Measurements from ENCODE around the gene ADRB2. TPM values are rescaled to one million over a fixed set of nuclear protein-coding genes. Genes with fewer than 3 reads are reported as not detected.

The ADRB2 gene
- total RNA-seq, 1 donor from 2014 or later = 0.36 TPM

DNA sequence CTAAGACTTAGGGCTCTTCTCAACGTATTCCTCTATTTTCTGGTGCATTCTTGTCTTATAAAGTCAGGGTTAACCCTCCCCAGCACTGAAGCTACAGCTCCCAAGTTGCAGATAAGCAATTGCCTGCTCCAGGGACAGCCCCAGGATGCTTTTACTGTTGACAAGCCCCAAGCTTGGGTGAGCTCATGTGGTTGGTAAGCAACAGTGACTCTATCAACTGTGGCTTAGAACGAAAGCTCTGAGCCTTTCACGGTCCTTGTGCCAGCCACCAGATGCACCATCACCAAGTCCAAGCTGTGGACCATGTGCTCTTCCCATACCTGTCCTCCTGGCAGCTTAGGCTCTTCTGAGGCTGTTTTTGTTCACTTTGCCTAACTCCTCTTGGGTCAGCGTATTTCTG is 13.5 kb downstream of the ADRB2 start:
- TF ChIP-seq, protein P1, sequence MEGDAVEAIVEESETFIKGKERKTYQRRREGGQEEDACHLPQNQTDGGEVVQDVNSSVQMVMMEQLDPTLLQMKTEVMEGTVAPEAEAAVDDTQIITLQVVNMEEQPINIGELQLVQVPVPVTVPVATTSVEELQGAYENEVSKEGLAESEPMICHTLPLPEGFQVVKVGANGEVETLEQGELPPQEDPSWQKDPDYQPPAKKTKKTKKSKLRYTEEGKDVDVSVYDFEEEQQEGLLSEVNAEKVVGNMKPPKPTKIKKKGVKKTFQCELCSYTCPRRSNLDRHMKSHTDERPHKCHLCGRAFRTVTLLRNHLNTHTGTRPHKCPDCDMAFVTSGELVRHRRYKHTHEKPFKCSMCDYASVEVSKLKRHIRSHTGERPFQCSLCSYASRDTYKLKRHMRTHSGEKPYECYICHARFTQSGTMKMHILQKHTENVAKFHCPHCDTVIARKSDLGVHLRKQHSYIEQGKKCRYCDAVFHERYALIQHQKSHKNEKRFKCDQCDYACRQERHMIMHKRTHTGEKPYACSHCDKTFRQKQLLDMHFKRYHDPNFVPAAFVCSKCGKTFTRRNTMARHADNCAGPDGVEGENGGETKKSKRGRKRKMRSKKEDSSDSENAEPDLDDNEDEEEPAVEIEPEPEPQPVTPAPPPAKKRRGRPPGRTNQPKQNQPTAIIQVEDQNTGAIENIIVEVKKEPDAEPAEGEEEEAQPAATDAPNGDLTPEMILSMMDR (IDR thresholded peaks at IDR 0.05; ENCODE audit: unreplicated experiment) = no peak
- DNase-seq (ENCODE audit: low spot score) = no peak
- Mint-ChIP-seq H3K9me3 (ENCODE audit: unreplicated experiment) (no peaks in the 10 kb centered on the region), H3K4me3 (ENCODE audit: unreplicated experiment) (no peak overlapping the region), H3K4me1 (ENCODE audit: unreplicated experiment) (peaks cover 4% of the 10 kb centered on the region), H3K27ac (ENCODE audit: unreplicated experiment) (no peak overlapping the region), H3K36me3 (ENCODE audit: low read depth, unreplicated experiment) (no peaks in the 10 kb centered on the region), H3K27me3 (ENCODE audit: unreplicated experiment) (peaks cover 1% of the 10 kb centered on the region)

DNA sequence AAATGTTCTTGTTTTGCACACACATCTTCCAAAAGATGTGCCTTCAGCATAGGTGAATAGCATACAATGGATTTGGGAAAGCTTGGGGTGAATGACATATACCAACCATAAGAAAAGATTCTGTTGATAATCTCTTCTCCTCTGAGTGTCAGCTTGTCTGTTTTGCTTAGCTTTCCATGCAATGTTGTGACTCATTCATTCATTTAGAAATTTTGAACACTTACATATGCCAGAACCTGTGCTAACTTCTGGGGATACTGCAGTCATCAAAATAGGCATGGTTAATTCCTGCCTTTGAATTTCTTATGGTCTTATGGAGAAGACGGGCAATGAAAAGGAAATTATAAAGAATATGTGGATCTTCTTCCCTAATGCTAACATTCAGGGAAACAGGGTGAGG is 14.1 kb downstream of the ADRB2 start:
- no peak overlapping the region for H3K4me3 Mint-ChIP-seq (ENCODE audit: unreplicated experiment)
- peaks cover 1% of the 10 kb centered on the region for H3K27me3 Mint-ChIP-seq (ENCODE audit: unreplicated experiment)
- no peaks in the 10 kb centered on the region for H3K36me3 Mint-ChIP-seq (ENCODE audit: low read depth, unreplicated experiment)
- TF ChIP-seq, protein P1 (IDR thresholded peaks at IDR 0.05; ENCODE audit: unreplicated experiment) = no peak
- DNase-seq (ENCODE audit: low spot score) = no peak
- H3K9me3 Mint-ChIP-seq (ENCODE audit: unreplicated experiment) = no peaks in the 10 kb centered on the region
- H3K27ac Mint-ChIP-seq (ENCODE audit: unreplicated experiment) = no peak overlapping the region
- peaks cover 5% of the 10 kb centered on the region for H3K4me1 Mint-ChIP-seq (ENCODE audit: unreplicated experiment)

DNA sequence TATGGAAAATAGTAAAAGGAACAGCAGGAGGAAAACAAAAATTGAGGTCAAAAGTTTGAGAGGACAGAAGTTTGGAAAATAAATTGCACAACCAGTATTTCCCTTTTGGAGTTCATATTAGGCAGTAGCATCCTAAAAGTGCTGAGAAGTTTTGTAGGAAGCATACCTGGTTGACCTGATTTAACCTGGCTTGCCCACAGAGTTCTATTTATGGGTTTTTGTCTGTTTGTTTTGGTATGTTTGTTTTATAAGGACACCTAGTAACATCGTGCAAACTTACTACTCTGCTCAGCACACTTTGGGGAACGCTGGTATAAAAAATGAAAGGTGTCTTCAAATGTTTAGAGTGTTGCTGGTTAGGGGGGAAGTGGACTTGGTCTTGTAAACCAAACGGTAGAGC is 15.1 kb downstream of the ADRB2 start:
- H3K36me3 Mint-ChIP-seq (ENCODE audit: low read depth, unreplicated experiment) = no peaks in the 10 kb centered on the region
- DNase-seq (ENCODE audit: low spot score) = no peak
- H3K27me3 Mint-ChIP-seq (ENCODE audit: unreplicated experiment) = peaks cover 1% of the 10 kb centered on the region
- no peak overlapping the region for H3K4me3 Mint-ChIP-seq (ENCODE audit: unreplicated experiment)
- H3K4me1 Mint-ChIP-seq (ENCODE audit: unreplicated experiment) = peaks cover 5% of the 10 kb centered on the region
- TF ChIP-seq, protein P1 (IDR thresholded peaks at IDR 0.05; ENCODE audit: unreplicated experiment) = no peak
- H3K9me3 Mint-ChIP-seq (ENCODE audit: unreplicated experiment) = no peaks in the 10 kb centered on the region
- H3K27ac Mint-ChIP-seq (ENCODE audit: unreplicated experiment) = no peak overlapping the region

DNA sequence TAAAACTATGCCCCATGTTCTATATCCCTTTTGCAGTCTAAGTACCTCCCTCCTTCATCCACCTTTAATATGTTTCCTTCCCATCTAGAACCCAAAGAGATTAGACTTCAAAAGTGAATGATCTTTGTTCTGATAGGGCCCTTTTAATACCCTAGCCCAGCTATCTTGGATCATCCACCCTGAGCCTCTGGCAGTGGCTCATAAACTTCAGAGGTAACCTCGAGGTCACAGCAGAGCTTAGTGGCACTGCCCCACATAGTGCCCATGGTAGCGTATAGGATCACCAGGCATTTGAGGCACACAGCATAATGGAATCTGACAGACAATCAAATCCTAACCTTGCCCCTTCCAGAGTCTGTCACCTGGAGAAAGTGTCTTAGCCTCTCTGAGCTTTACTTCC is 15.8 kb downstream of the ADRB2 start:
- DNase-seq (ENCODE audit: low spot score) = no peak
- H3K4me3 Mint-ChIP-seq (ENCODE audit: unreplicated experiment) = no peak overlapping the region
- TF ChIP-seq, protein P1 (IDR thresholded peaks at IDR 0.05; ENCODE audit: unreplicated experiment) = no peak
- no peaks in the 10 kb centered on the region for H3K36me3 Mint-ChIP-seq (ENCODE audit: low read depth, unreplicated experiment)
- no peaks in the 10 kb centered on the region for H3K9me3 Mint-ChIP-seq (ENCODE audit: unreplicated experiment)
- peaks cover 1% of the 10 kb centered on the region for H3K27me3 Mint-ChIP-seq (ENCODE audit: unreplicated experiment)
- H3K4me1 Mint-ChIP-seq (ENCODE audit: unreplicated experiment) = peaks cover 5% of the 10 kb centered on the region
- no peak overlapping the region for H3K27ac Mint-ChIP-seq (ENCODE audit: unreplicated experiment)

DNA sequence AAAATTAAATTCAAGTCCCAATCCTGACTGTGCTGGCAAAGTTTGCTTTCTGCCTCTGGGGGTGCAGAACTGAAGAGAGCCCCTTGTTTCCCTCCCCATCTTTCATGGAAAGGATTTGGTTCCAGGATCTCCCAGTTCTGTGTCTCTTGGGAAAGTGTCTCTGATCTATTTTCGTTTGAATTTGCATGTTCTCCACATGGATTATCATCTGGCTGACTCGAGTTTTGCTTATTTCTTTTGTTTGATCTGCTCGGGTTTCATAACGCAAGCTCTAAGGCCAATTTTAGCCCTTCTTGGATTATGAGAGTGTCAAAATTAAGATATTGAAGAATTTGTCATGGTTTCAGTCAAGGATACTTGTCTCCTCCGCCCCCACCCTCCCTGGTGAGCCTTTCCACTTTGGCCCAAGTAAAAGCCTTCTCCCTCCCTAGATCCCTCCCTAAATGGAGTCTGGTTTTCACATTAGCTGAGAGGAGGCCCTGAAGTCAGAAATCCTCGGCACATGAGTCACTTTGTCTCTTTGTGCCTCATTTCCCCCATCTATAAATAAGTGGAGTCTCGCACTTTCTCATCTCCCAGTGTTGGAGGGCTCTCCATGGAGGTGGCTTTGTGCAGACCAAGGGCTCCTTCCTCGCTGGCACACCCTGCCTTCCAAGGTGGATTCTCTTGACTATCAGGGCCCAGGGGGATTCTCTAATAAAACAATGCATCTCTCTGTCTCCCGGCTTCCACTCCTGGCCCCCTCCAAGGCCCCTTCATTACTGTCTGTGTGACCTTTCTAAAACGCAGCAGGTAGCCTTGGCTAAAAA is 17.3 kb downstream of the ADRB2 start:
- Mint-ChIP-seq H3K36me3 (ENCODE audit: low read depth, unreplicated experiment) (no peaks in the 10 kb centered on the region), H3K27me3 (ENCODE audit: unreplicated experiment) (no peaks in the 10 kb centered on the region), H3K27ac (ENCODE audit: unreplicated experiment) (no peak overlapping the region), H3K9me3 (ENCODE audit: unreplicated experiment) (no peaks in the 10 kb centered on the region), H3K4me1 (ENCODE audit: unreplicated experiment) (peaks cover 11% of the 10 kb centered on the region), H3K4me3 (ENCODE audit: unreplicated experiment) (no peak overlapping the region)
- TF ChIP-seq, protein P1 (IDR thresholded peaks at IDR 0.05; ENCODE audit: unreplicated experiment) = no peak
- DNase-seq (ENCODE audit: low spot score) = no peak
